ENCODE results near the gene ARHGAP10. TPM values are rescaled to one million over a fixed set of nuclear protein-coding genes. Genes with fewer than 3 reads are reported as not detected.

Gene ARHGAP10
- total RNA-seq, 2 experiments from 2014 or later = 3.6 to 3.8 TPM

DNA sequence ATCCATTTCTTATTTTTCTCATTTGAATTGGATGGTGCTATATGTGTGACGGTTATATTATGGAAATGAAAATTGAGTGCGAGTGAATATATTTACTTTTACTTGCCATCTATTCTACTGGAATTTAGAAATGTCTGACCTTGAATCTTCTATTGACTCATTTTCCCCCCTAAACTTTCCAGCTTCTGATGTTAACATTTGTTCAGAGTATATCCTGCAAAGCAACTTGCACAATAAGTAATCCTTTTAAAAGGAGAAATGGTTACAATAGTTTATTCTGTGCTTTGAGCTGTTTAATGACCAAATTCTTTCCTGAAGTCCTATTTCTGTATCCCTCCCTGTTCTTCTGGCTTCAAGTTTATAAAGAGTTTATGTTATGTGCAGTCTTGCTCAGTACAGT is 116.7 kb downstream of the ARHGAP10 start:
- no peak for DNase-seq
- Mint-ChIP-seq H3K27me3 (ENCODE audit: low read depth) (no peaks in the 10 kb centered on the region), H3K4me3 (no peak overlapping the region), H3K36me3 (ENCODE audit: low read depth) (peaks cover 5% of the 10 kb centered on the region), H3K27ac (no peak overlapping the region), H3K4me1 (ENCODE audit: low read depth) (no peaks in the 10 kb centered on the region), H3K9me3 (no peaks in the 10 kb centered on the region)
- CTCF ChIA-PET = interaction anchor here (2.3 kb wide), 1 partner anchor 18 kb away, joined by 7 read pairs; no protein-coding TSS in a partner anchor
- intact Hi-C loops (cut with micrococcal nuclease) = no loop called here

DNA sequence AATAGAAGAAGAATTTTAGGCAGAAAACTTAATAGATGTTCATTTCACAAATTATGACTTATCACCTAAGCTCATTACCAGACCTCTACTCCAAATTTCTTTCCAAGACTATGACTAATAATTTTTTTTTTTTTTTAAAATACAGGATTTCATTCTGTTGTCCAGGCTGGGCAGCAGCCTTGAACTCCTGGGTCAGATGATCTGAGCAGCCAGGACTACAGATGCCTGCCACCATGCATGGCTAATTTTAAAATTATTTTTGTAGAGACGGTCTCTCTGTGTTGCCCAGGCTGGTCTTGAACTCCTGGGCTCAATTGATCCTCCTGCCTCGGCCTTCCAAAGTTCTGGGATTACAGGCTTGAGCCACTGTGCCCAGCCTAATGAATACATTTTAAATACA is 119.2 kb downstream of the ARHGAP10 start:
- Mint-ChIP-seq H3K27ac (no peak overlapping the region), H3K36me3 (ENCODE audit: low read depth) (peaks cover 5% of the 10 kb centered on the region), H3K9me3 (no peaks in the 10 kb centered on the region), H3K4me1 (ENCODE audit: low read depth) (no peaks in the 10 kb centered on the region), H3K4me3 (no peak overlapping the region), H3K27me3 (ENCODE audit: low read depth) (no peaks in the 10 kb centered on the region)
- DNase-seq = no peak
- CTCF ChIA-PET = no interaction called here
- intact Hi-C loops (cut with micrococcal nuclease) = no loop called here

DNA sequence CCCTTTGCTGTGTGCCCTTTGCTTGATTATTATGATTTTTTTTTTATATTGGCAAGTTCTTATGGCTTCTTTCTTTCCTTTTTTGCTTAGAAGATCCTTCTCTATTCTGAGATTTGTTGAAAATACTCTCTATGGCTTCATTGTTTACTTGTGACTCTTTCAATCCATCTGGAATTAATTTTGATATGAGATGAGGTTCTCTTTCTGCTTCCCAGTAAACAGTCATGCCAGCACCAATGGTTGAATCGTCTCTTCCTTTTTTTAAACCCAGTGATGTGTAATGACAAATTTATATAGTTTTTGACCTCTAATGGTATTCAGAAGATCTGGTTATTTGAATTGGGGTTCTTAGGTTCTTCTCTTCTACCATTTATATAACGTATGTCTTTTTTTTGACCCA is 121.8 kb downstream of the ARHGAP10 start:
- DNase-seq = no peak
- Mint-ChIP-seq H3K27me3 (ENCODE audit: low read depth) (no peaks in the 10 kb centered on the region), H3K27ac (no peak overlapping the region), H3K36me3 (ENCODE audit: low read depth) (peaks cover 5% of the 10 kb centered on the region), H3K4me3 (no peak overlapping the region), H3K9me3 (no peaks in the 10 kb centered on the region), H3K4me1 (ENCODE audit: low read depth) (no peaks in the 10 kb centered on the region)
- CTCF ChIA-PET = interaction anchor here (0.6 kb wide), 1 partner anchor 928 kb away, joined by 4 read pairs; no protein-coding TSS in a partner anchor
- intact Hi-C loops (cut with micrococcal nuclease) = no loop called here

DNA sequence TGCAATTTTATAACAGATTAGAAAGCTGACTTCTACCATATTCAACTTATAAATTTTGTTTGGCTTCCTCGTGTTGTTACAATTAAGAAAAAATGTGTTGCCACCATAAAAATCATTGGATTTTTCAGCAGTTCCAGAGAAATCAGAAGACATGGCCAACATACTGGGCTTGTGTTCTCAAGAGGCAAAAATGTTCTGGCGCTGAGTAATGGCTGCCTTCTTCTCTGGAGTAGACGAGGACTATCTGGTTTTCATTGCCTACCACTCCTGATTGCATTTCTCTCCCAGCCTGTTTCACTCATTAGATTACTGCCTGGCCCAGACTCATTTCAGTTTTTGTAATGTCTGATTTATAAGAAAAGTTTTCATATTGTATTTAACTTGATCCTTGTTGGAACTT is 122.3 kb downstream of the ARHGAP10 start:
- H3K4me3 Mint-ChIP-seq = no peak overlapping the region
- intact Hi-C loops (cut with micrococcal nuclease) = no loop called here

DNA sequence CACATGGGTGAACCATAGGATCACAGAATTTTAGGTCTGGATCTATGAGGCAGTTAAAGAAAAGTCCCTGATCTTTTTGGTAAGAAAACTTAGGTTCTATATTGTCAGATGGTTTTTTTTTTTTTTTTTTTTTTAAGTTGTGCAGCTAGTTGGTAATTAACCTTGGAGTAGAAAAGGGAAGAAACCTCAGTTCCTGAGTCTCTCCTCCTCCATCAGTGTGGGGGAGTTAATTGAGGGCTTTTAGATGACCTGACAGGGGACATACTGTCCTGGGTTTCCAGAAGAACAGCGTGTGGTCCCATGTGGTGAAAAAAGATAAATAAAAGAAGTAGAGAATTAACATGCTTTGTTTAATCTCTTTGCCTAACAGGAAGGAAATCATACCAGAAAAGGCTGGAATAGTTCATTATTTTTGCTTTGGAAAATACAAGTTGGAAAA is 123.7 kb downstream of the ARHGAP10 start:
- no peaks in the 10 kb centered on the region for H3K36me3 Mint-ChIP-seq (ENCODE audit: low read depth)
- no peak for DNase-seq
- H3K4me1 Mint-ChIP-seq (ENCODE audit: low read depth) = no peaks in the 10 kb centered on the region
- intact Hi-C loops (cut with micrococcal nuclease) = no loop called here
- H3K4me3 Mint-ChIP-seq = no peak overlapping the region
- H3K27ac Mint-ChIP-seq = no peak overlapping the region
- no peaks in the 10 kb centered on the region for H3K9me3 Mint-ChIP-seq
- CTCF ChIA-PET = interaction anchor here (4.0 kb wide), 1 partner anchor 11 kb away, joined by 30 read pairs; no protein-coding TSS in a partner anchor
- no peaks in the 10 kb centered on the region for H3K27me3 Mint-ChIP-seq (ENCODE audit: low read depth)

More for the DNA sequence above, 122.3 kb downstream of the ARHGAP10 start:
- H3K9me3 Mint-ChIP-seq = no peaks in the 10 kb centered on the region
- H3K27me3 Mint-ChIP-seq (ENCODE audit: low read depth) = no peaks in the 10 kb centered on the region
- H3K27ac Mint-ChIP-seq = no peak overlapping the region
- CTCF ChIA-PET = interaction anchor here (0.6 kb wide), 1 partner anchor 927 kb away, joined by 4 read pairs; no protein-coding TSS in a partner anchor
- peaks cover 3% of the 10 kb centered on the region for H3K36me3 Mint-ChIP-seq (ENCODE audit: low read depth)
- no peak for DNase-seq
- H3K4me1 Mint-ChIP-seq (ENCODE audit: low read depth) = no peaks in the 10 kb centered on the region

DNA sequence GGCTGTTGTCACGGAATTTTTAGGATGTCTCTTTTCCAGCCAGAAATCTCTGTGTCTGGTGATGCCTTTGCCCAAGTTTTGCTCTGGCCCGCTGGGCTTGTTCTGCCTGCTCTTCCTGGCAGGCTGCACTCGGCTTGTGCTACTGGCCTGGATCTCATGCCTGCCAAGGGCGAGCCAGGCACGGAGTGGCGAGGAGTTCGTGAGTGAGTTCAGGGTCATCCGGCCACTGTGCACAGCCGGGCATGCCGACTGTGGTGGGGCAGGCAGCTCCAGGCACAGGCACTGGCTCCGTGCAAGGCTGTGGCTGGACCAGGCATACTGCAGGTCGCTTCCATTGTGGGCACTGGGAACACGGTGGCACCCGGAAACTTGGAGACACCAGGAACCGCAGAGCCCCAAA is 129.1 kb downstream of the ARHGAP10 start:
- Mint-ChIP-seq H3K27ac (no peak overlapping the region), H3K36me3 (ENCODE audit: low read depth) (no peaks in the 10 kb centered on the region), H3K4me3 (no peak overlapping the region), H3K4me1 (ENCODE audit: low read depth) (no peaks in the 10 kb centered on the region), H3K9me3 (no peaks in the 10 kb centered on the region), H3K27me3 (ENCODE audit: low read depth) (no peaks in the 10 kb centered on the region)
- CTCF ChIA-PET = interaction anchor here (0.6 to 0.9 kb wide), 2 partner anchors 122 to 132 kb away, joined by 3 to 7 read pairs; no protein-coding TSS in a partner anchor
- DNase-seq = no peak
- intact Hi-C loops (cut with micrococcal nuclease) = no loop called here

DNA sequence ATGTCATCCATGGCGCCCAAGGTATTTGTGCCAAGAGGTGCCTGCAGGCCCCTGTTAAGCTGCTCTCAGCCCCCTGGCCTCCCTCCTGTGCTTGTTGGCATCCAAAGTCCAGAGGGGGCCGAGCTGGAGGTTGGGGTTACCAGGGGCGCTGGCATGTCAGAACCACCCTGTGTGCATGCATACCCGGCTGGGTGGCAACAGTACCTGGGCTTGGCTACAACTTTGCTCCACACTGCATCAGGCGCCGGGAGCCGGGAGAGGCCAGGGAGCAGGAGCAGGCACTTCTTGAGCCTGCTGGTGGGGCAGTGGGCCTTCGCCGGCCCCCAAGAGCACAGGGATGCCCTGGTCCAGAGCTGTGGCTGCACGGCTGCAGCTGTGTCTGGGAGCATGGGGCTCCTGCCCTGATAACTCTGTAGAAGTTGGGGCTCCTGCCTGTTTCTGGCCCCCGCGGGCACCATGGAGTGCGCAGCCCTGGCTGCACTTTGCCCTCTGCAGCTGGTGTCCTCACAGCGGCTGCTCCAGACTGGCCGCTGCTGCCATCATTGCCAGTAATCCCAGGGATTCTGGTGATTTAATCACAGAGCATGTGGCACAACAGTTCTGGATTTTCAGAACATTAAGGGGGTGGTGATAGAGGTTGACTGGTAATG is 130.3 kb downstream of the ARHGAP10 start:
- no peak overlapping the region for H3K4me3 Mint-ChIP-seq
- intact Hi-C loops (cut with micrococcal nuclease) = no loop called here
- H3K36me3 Mint-ChIP-seq (ENCODE audit: low read depth) = peaks cover 2% of the 10 kb centered on the region
- H3K4me1 Mint-ChIP-seq (ENCODE audit: low read depth) = no peaks in the 10 kb centered on the region
- H3K27ac Mint-ChIP-seq = no peak overlapping the region
- CTCF ChIA-PET = interaction anchor here (0.5 kb wide), 1 partner anchor 157 kb away, joined by 3 read pairs; no protein-coding TSS in a partner anchor
- H3K27me3 Mint-ChIP-seq (ENCODE audit: low read depth) = no peaks in the 10 kb centered on the region
- no peaks in the 10 kb centered on the region for H3K9me3 Mint-ChIP-seq
- no peak for DNase-seq

DNA sequence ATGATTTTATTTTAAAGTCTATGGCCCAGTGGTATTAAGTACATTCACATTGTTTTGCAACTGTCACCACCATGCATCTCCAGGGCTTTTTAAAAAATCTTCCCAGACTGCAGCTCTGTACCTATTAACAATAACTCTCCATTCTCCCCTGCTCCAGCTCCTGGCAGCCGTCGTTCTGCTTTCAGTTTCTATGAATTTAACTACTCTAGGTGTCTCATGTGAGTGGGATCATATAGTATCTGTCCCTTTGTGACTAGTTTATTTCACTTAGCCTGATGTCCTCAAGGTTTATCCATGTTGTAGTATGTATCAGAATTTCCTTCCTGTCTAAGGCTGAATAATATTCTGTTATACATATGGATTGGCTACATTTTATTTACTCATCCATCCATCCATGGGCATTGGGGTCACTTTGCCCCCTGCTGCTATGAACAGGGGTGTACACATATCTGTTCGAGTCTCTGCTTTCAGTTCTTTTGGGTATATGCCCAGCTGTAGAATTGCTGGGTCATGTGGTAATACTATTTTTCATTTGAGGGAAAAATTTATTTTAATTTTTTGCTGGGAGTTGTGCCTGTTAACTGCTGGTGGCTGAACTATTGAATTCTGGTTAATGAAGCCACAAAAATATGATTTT is 131.3 kb downstream of the ARHGAP10 start:
- Mint-ChIP-seq H3K9me3 (no peaks in the 10 kb centered on the region), H3K36me3 (ENCODE audit: low read depth) (peaks cover 2% of the 10 kb centered on the region), H3K27ac (no peak overlapping the region), H3K4me1 (ENCODE audit: low read depth) (no peaks in the 10 kb centered on the region), H3K27me3 (ENCODE audit: low read depth) (no peaks in the 10 kb centered on the region), H3K4me3 (no peak overlapping the region)
- DNase-seq = no peak
- intact Hi-C loops (cut with micrococcal nuclease) = no loop called here
- CTCF ChIA-PET = interaction anchor here (1.5 kb wide), 1 partner anchor 155 kb away, joined by 3 read pairs; no protein-coding TSS in a partner anchor

DNA sequence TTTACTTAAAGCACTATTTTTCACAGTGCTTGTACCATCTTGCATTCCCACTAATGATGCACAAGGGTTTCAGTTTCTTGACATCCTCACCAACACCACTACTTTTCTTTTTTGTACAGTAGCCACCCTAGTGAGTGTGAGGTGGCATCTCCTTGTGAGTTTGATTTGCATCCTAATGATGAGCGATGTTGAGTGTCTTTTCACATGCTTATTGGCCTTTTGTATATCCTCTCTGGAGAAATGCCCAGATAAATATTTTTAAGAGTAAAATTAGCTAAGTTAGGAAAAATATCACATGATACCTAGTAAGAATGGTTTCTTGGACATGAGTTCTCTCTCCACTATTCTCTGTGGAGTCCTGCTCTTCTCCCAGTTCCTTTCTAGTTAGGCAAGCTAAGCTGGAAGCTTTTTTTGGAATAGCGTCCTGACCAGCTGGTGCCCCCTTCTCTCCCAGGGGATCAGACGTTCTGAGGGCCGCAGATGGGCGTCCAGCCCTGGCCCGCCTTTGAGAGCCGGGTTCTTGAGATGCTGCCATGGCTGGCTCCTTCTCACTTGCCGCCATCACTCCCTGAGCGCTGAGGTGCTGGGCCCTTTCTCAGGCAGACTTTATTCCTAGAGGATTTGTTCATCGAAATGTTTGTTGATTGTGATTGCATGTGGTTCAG is 132.1 kb downstream of the ARHGAP10 start:
- H3K36me3 Mint-ChIP-seq (ENCODE audit: low read depth) = peaks cover 2% of the 10 kb centered on the region
- H3K27ac Mint-ChIP-seq = no peak overlapping the region
- intact Hi-C loops (cut with micrococcal nuclease) = no loop called here
- H3K9me3 Mint-ChIP-seq = no peaks in the 10 kb centered on the region
- H3K4me3 Mint-ChIP-seq = no peak overlapping the region
- no peak for DNase-seq
- CTCF ChIA-PET = interaction anchor here (0.6 to 4.9 kb wide), 4 partner anchors 134 to 269 kb away, joined by 3 to 86 read pairs (median 30); partner anchors contain the start of gene ARHGAP10
- H3K4me1 Mint-ChIP-seq (ENCODE audit: low read depth) = no peaks in the 10 kb centered on the region
- no peaks in the 10 kb centered on the region for H3K27me3 Mint-ChIP-seq (ENCODE audit: low read depth)

DNA sequence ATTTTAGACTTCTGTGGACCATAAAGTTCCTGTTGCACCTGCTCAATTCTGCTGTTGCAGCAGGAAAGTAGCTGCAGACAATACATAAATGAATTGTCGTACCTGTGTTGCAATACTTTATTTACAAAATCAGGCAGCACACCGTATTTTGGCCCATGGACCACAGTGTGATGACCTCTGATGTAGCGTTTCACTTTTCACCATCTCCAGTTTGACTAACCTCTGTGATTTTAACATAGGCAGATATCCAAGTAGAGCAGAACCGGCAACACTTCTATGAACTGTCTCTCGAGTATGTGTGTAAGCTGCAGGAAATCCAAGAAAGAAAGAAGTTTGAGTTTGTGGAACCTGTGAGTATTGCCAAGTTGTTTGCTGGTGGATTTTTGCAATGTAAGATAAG is 132.7 kb downstream of the ARHGAP10 start:
- Mint-ChIP-seq H3K27me3 (ENCODE audit: low read depth) (no peaks in the 10 kb centered on the region), H3K27ac (no peak overlapping the region), H3K4me3 (no peak overlapping the region), H3K9me3 (no peaks in the 10 kb centered on the region), H3K4me1 (ENCODE audit: low read depth) (no peaks in the 10 kb centered on the region), H3K36me3 (ENCODE audit: low read depth) (peaks cover 2% of the 10 kb centered on the region)
- DNase-seq = no peak
- intact Hi-C loops (cut with micrococcal nuclease) = loop anchor here (5.0 kb wide), 1 partner anchor 842 kb away; no protein-coding TSS in a partner anchor
- CTCF ChIA-PET = interaction anchor here (0.6 to 4.9 kb wide), 6 partner anchors 26 to 270 kb away, joined by 3 to 86 read pairs (median 28); partner anchors contain the start of gene ARHGAP10

DNA sequence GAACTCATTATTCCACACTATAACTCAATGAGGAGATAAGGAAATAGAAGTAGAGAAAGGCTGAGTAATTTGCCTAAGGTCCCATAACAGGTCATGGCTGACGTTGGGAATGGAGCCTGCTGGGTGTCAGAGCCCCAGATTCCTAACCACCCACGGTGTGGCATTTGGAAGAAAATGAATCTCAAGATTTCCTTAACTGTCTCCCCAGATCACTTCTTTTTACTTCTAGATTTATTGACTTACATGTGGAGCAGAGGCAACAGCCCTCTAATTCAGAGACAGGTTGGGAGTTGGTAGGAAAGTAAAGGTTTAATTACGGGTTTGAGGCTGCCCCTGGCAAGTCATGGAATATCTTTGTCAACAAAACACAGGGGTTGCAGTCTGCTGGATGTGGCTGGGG is 134.0 kb downstream of the ARHGAP10 start:
- DNase-seq = no peak
- H3K27me3 Mint-ChIP-seq (ENCODE audit: low read depth) = no peaks in the 10 kb centered on the region
- no peak overlapping the region for H3K27ac Mint-ChIP-seq
- intact Hi-C loops (cut with micrococcal nuclease) = loop anchor here (1.0 to 5.0 kb wide), 9 partner anchors 135 to 1623 kb away; partner anchors contain the start of genes PRMT9 and TMEM184C
- H3K4me3 Mint-ChIP-seq = no peak overlapping the region
- H3K4me1 Mint-ChIP-seq (ENCODE audit: low read depth) = no peaks in the 10 kb centered on the region
- CTCF ChIA-PET = interaction anchor here (1.0 to 4.9 kb wide), 28 partner anchors 9 to 356 kb away, joined by 3 to 86 read pairs (median 8); partner anchors contain the start of genes ARHGAP10 and PRMT9
- no peaks in the 10 kb centered on the region for H3K9me3 Mint-ChIP-seq
- peaks cover 2% of the 10 kb centered on the region for H3K36me3 Mint-ChIP-seq (ENCODE audit: low read depth)
